Measurements from ENCODE around the gene ARHGAP15.

DNA sequence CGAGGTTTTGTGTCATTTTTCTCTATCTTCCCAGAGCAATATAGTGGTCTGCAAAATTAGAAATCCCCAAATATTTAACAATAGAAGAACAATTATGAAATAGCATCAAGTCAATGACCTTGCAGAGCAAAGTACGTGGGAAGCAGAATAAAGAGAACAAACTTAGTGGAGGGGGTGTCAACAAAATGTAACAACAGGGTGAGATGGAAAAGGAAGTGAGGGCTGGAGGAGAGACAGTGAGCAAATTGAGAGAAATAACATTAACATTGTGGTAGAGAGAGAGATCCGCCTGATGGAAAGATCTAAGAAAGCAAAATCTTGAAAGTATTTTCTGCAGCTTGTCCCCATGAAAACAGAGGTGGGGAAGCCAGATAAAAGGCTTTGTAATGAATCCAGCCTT lies 23.4 kb downstream of the ARHGAP15 start:
- TF ChIP-seq, protein P1, sequence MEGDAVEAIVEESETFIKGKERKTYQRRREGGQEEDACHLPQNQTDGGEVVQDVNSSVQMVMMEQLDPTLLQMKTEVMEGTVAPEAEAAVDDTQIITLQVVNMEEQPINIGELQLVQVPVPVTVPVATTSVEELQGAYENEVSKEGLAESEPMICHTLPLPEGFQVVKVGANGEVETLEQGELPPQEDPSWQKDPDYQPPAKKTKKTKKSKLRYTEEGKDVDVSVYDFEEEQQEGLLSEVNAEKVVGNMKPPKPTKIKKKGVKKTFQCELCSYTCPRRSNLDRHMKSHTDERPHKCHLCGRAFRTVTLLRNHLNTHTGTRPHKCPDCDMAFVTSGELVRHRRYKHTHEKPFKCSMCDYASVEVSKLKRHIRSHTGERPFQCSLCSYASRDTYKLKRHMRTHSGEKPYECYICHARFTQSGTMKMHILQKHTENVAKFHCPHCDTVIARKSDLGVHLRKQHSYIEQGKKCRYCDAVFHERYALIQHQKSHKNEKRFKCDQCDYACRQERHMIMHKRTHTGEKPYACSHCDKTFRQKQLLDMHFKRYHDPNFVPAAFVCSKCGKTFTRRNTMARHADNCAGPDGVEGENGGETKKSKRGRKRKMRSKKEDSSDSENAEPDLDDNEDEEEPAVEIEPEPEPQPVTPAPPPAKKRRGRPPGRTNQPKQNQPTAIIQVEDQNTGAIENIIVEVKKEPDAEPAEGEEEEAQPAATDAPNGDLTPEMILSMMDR (IDR thresholded peaks at IDR 0.05; ENCODE audit: insufficient read depth, low read length, poor library complexity, severe bottlenecking) = no peak
- no peak for TF ChIP-seq EZH2phosphoT487 (conservative IDR thresholded peaks at IDR 0.05; ENCODE audit: low read length)

All from SU-DHL-6 (cell line).